Bronchial epithelial cell (primary cell): ENCODE data around the gene SLC34A1. TPM values are rescaled to one million over a fixed set of nuclear protein-coding genes. Genes with fewer than 3 reads are reported as not detected.

Experiments used
- DNase-seq: peaks from one replicate; pipeline ENCODE4 v3.0.0-alpha.2; 2010; ENCODE audit warnings: low read depth
- FAIRE-seq: peaks from 2 replicates; lab custom pipeline; 2011; peaks lifted over from hg19 to GRCh38; lab: Jason Lieb, UNC
- H3K27me3 ChIP-seq: 2 replicates; pipeline ENCODE4 v1.5.1; 2011; ENCODE audit warnings: low read length; ENCODE audit not compliant: control insufficient read depth, insufficient read depth
- H3K36me3 ChIP-seq: 2 replicates; pipeline ENCODE4 v1.5.1; 2011; ENCODE audit warnings: low read length; ENCODE audit not compliant: control insufficient read depth, insufficient read depth
- H3K4me3 ChIP-seq: 2 replicates; pipeline ENCODE4 v1.5.1; 2011; ENCODE audit warnings: mild to moderate bottlenecking, low read depth, low read length, control low read depth
- total RNA-seq: library from RNA; depleted of rRNA; stranded (reverse); fragments of >200 nt; gene quantifications from 2 replicates; pipeline ENCODE4 v1.2.1, GENCODE V29; 2014
- TF ChIP-seq, protein P1 (sequence below): IDR thresholded peaks from 2 replicates; pipeline ENCODE4 v1.5.1; 2011; ENCODE audit warnings: mild to moderate bottlenecking, moderate library complexity, low read length, control low read depth, inconsistent platforms; ENCODE audit not compliant: insufficient read depth, severe bottlenecking

Gene SLC34A1
- total RNA-seq, 1 donor from 2014 or later: not detected

- TF ChIP-seq, protein P1, sequence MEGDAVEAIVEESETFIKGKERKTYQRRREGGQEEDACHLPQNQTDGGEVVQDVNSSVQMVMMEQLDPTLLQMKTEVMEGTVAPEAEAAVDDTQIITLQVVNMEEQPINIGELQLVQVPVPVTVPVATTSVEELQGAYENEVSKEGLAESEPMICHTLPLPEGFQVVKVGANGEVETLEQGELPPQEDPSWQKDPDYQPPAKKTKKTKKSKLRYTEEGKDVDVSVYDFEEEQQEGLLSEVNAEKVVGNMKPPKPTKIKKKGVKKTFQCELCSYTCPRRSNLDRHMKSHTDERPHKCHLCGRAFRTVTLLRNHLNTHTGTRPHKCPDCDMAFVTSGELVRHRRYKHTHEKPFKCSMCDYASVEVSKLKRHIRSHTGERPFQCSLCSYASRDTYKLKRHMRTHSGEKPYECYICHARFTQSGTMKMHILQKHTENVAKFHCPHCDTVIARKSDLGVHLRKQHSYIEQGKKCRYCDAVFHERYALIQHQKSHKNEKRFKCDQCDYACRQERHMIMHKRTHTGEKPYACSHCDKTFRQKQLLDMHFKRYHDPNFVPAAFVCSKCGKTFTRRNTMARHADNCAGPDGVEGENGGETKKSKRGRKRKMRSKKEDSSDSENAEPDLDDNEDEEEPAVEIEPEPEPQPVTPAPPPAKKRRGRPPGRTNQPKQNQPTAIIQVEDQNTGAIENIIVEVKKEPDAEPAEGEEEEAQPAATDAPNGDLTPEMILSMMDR: no peak
- H3K36me3 ChIP-seq: peaks cover 26% of the 10 kb centered on the region
- DNase-seq (no peak), FAIRE-seq (no peak)
- H3K27me3 ChIP-seq: no peaks in the 10 kb centered on the region
- no peak overlapping the region for H3K4me3 ChIP-seq
Measured at GRCh38 chr5:177430972-177431316, 46.7 kb downstream of the SLC34A1 start.

- DNase-seq: no peak
- peaks cover 26% of the 10 kb centered on the region for H3K36me3 ChIP-seq
Measured at GRCh38 chr5:177431317-177432142, 47.3 kb downstream of the SLC34A1 start.

GRCh38 chr5:177432143-177432838 is 48.1 kb downstream of the SLC34A1 start:
- DNase-seq: no peak
- Histone ChIP-seq H3K36me3 (peaks cover 27% of the 10 kb centered on the region), H3K4me3 (no peak overlapping the region), H3K27me3 (no peaks in the 10 kb centered on the region)
- TF ChIP-seq, protein P1: no peak
- FAIRE-seq: no peak

More at GRCh38 chr5:177431317-177432142, 47.3 kb downstream of the SLC34A1 start:
- TF ChIP-seq, protein P1: no peak
- Histone ChIP-seq H3K27me3 (no peaks in the 10 kb centered on the region), H3K4me3 (no peak overlapping the region)
- no peak for FAIRE-seq

DNA sequence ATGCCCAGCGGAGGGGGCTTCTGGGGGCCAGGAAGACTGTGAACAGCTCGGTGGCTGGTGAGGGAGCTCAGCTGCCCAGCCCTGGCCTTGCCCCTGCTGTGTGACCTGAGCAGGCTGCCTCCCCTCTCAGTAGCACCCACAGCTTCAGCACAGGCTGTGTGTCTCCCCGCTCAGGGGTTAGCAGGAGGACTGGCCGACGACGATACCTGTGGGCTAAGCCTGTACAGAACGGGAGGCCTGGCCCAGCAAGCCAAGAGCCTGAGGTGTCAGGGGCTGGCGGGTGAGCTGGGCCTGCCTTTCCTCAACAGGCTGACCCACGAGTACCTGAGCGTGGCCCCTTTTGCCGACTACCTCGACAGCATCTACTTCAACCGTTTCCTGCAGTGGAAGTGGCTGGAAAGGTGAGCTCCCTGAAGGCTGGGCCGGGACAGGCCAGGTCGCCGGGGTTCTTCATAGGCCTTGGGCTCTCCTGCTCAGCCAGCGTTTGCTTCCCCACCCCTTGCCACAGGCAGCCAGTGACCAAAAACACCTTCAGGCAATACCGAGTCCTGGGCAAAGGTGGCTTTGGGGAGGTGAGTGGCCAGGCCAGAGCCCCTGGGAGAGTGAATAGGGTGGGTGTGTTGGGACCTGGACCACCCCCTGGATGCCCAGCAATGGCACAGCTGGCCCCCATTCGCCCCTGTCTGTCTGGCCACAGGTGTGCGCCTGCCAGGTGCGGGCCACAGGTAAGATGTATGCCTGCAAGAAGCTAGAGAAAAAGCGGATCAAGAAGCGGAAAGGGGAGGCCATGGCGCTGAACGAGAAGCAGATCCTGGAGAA is 48.8 kb downstream of the SLC34A1 start:
- FAIRE-seq: no peak
- H3K27me3 ChIP-seq: no peaks in the 10 kb centered on the region
- H3K36me3 ChIP-seq: peaks cover 28% of the 10 kb centered on the region
- no peak for DNase-seq
- no peak overlapping the region for H3K4me3 ChIP-seq
- TF ChIP-seq, protein P1: no peak

GRCh38 chr5:177433658-177434217 is 49.5 kb downstream of the SLC34A1 start:
- H3K4me3 ChIP-seq: no peak overlapping the region
- no peaks in the 10 kb centered on the region for H3K27me3 ChIP-seq
- H3K36me3 ChIP-seq: peaks cover 28% of the 10 kb centered on the region
- FAIRE-seq: no peak
- TF ChIP-seq, protein P1: no peak
- DNase-seq: no peak
